Measurements from ENCODE around the gene ATRAID.

The ATRAID gene

DNA sequence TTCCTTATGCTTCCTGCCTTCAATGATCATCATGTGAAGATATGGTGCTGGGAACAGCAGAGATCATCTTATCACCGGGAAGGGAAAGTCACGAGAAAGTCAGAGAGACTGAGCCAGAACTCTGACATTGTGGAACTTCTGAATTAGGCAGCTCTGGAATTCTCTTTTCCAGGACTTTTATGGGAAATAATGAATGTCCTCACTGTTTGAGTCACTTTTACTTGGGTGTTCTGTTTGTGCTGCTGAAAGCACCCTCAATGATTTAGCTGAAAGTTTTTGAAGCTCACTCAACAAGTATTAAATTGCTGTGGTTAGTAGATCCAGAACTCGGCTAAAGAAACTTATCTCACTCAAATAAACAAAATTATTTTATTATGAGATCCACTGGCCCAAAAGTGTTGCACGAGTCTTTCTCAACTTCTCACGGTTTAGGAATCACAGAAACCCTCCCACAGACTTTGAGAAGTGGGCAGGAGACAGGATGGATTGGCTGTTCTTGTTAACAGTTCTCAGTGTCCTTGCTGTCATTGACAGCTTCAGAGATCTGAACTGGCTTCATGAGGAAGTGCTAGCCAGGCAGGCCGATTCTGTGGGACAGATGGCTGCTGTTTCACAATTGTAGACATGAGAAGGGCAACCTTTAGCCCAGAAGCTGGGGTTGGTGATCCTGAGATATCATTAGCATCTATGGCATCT, 26.4 kb upstream of the ATRAID start:
- no peaks in the 10 kb centered on the region for H3K27me3 ChIP-seq (ENCODE audit: low read length)
- no peak for TF ChIP-seq EZH2phosphoT487 (conservative IDR thresholded peaks at IDR 0.05; ENCODE audit: low read length)
- TF ChIP-seq, protein P1, sequence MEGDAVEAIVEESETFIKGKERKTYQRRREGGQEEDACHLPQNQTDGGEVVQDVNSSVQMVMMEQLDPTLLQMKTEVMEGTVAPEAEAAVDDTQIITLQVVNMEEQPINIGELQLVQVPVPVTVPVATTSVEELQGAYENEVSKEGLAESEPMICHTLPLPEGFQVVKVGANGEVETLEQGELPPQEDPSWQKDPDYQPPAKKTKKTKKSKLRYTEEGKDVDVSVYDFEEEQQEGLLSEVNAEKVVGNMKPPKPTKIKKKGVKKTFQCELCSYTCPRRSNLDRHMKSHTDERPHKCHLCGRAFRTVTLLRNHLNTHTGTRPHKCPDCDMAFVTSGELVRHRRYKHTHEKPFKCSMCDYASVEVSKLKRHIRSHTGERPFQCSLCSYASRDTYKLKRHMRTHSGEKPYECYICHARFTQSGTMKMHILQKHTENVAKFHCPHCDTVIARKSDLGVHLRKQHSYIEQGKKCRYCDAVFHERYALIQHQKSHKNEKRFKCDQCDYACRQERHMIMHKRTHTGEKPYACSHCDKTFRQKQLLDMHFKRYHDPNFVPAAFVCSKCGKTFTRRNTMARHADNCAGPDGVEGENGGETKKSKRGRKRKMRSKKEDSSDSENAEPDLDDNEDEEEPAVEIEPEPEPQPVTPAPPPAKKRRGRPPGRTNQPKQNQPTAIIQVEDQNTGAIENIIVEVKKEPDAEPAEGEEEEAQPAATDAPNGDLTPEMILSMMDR (IDR thresholded peaks at IDR 0.05; ENCODE audit: insufficient read depth, low read length, poor library complexity, severe bottlenecking): no peak
- H4K20me1 ChIP-seq (ENCODE audit: low read depth, low read length): no peaks in the 10 kb centered on the region
- H3K79me2 ChIP-seq (ENCODE audit: insufficient read depth, low read length): no peaks in the 10 kb centered on the region
- H3K9ac ChIP-seq (ENCODE audit: low read length): no peak overlapping the region
- no peak overlapping the region for H3K4me3 ChIP-seq (ENCODE audit: insufficient read depth, low read length, poor library complexity, severe bottlenecking)
- no peaks in the 10 kb centered on the region for H3F3A ChIP-seq (ENCODE audit: insufficient read depth)
- H3K36me3 ChIP-seq (ENCODE audit: low read length): no peaks in the 10 kb centered on the region
- H2AFZ ChIP-seq (ENCODE audit: low read depth, low read length, severe bottlenecking): peak overlapping the region; percentile 50
- H3K9me2 ChIP-seq (replicated peaks; ENCODE audit: insufficient read depth, low read length): no peaks in the 10 kb centered on the region
- no peak overlapping the region for H3K27ac ChIP-seq (ENCODE audit: low read depth, low read length)
- H3K4me2 ChIP-seq (ENCODE audit: low read depth, low read length, poor library complexity, severe bottlenecking): no peak overlapping the region
- no peaks in the 10 kb centered on the region for H3K9me3 ChIP-seq (ENCODE audit: insufficient read depth, low read length)

DNA sequence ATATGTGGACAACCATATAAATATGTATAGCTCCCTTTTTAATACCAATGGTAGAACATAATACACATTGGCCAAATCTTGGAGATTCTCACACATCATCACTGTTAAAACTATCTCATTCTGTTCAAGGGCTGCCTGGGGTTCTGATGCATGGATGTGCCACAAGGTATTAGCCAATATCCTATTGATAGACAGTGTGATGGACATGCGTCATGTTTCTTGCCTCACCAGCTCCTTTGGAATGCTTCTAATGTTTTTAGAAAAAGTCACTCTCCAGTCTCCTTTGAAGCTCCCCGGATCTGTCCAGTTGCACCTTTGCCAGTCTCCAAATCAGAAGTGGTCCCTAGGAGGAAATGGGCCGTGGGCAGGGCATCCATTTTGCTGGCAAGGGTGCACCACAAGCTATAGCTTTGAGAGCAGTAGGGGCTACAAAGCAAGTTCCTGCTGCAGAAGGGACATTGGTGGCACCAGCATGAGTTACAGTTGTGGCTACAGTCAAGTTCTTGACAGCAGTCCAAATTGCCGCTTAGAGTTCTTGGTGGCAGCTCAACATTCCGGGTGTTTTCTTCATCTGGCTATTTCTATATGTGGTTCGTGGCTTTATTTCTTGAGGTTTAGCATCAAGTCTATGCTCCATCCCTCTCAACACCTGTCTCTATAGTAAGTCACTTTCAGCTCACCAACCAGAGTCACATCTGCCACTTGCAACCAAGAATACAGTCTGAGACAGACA, 25.1 kb upstream of the ATRAID start:
- Histone ChIP-seq H3K27ac (ENCODE audit: low read depth, low read length) (no peak overlapping the region), H3K9me2 (replicated peaks; ENCODE audit: insufficient read depth, low read length) (no peaks in the 10 kb centered on the region), H2AFZ (ENCODE audit: low read depth, low read length, severe bottlenecking) (no peak overlapping the region), H3F3A (ENCODE audit: insufficient read depth) (no peaks in the 10 kb centered on the region), H3K9ac (ENCODE audit: low read length) (no peak overlapping the region), H3K79me2 (ENCODE audit: insufficient read depth, low read length) (no peaks in the 10 kb centered on the region), H3K4me2 (ENCODE audit: low read depth, low read length, poor library complexity, severe bottlenecking) (no peak overlapping the region), H3K36me3 (ENCODE audit: low read length) (no peaks in the 10 kb centered on the region), H3K4me3 (ENCODE audit: insufficient read depth, low read length, poor library complexity, severe bottlenecking) (no peak overlapping the region), H3K27me3 (ENCODE audit: low read length) (no peaks in the 10 kb centered on the region), H3K9me3 (ENCODE audit: insufficient read depth, low read length) (no peaks in the 10 kb centered on the region), H4K20me1 (ENCODE audit: low read depth, low read length) (no peaks in the 10 kb centered on the region)
- TF ChIP-seq, protein P1 (IDR thresholded peaks at IDR 0.05; ENCODE audit: insufficient read depth, low read length, poor library complexity, severe bottlenecking): no peak
- TF ChIP-seq EZH2phosphoT487 (conservative IDR thresholded peaks at IDR 0.05; ENCODE audit: low read length): no peak

DNA sequence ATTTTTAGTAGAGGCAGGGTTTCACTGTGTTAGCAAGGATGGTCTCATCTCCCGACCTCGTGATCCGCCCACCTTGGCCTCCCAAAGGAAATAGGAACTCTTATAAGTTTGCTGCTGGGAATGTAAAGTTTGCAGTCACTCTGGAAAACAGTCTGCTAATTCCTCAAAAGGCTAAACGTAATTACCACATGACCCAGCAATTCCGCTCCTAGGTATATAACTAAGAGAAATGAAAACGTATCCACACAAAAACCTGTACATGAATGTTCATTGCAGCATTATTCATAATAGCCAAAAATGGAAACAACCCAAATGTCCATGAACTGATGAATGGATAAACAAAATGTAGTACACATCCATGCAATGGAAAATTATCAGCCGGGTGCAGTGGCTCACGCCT, 21.9 kb upstream of the ATRAID start:
- Histone ChIP-seq H4K20me1 (ENCODE audit: low read depth, low read length) (no peaks in the 10 kb centered on the region), H3F3A (ENCODE audit: insufficient read depth) (peaks cover 9% of the 10 kb centered on the region), H3K27me3 (ENCODE audit: low read length) (no peaks in the 10 kb centered on the region), H3K4me2 (ENCODE audit: low read depth, low read length, poor library complexity, severe bottlenecking) (no peak overlapping the region), H2AFZ (ENCODE audit: low read depth, low read length, severe bottlenecking) (no peak overlapping the region), H3K27ac (ENCODE audit: low read depth, low read length) (no peak overlapping the region), H3K9ac (ENCODE audit: low read length) (no peak overlapping the region), H3K9me3 (ENCODE audit: insufficient read depth, low read length) (no peaks in the 10 kb centered on the region), H3K36me3 (ENCODE audit: low read length) (no peaks in the 10 kb centered on the region), H3K4me3 (ENCODE audit: insufficient read depth, low read length, poor library complexity, severe bottlenecking) (no peak overlapping the region), H3K79me2 (ENCODE audit: insufficient read depth, low read length) (no peaks in the 10 kb centered on the region), H3K9me2 (replicated peaks; ENCODE audit: insufficient read depth, low read length) (no peaks in the 10 kb centered on the region)
- TF ChIP-seq, protein P1 (IDR thresholded peaks at IDR 0.05; ENCODE audit: insufficient read depth, low read length, poor library complexity, severe bottlenecking): no peak
- no peak for TF ChIP-seq EZH2phosphoT487 (conservative IDR thresholded peaks at IDR 0.05; ENCODE audit: low read length)

All from SU-DHL-6 (cell line).